Erythroblast (primary cell): ENCODE results near the gene P2RY8.

Source experiments
- GATA1 ChIP-seq: IDR thresholded peaks from 2 replicates; pipeline ENCODE4 v1.6.1; 2011; ENCODE audit warnings: low read depth, mild to moderate bottlenecking, control low read depth, low read length, moderate library complexity
- POLR2A ChIP-seq: IDR thresholded peaks from 2 replicates; pipeline ENCODE4 v1.6.1; 2011; ENCODE audit warnings: mild to moderate bottlenecking, low read length

- TF ChIP-seq POLR2A = no peak
- TF ChIP-seq GATA1 = no peak
Observed at GRCh38 chrX:1451251-1451660, 85.7 kb downstream of the P2RY8 start.
